Natural killer cell (primary cell): Measurements from ENCODE around the gene ALDH6A1. TPM values are rescaled to one million over a fixed set of nuclear protein-coding genes. Genes with fewer than 3 reads are reported as not detected.

Experiments
- ATAC-seq, 3 donors: fragments of 150-1000 bp in 2 of 3; fragments of 200-7000 bp in 1 of 3; cut with Tn5 transposase; 1 replicate in 1 of 3; 2 replicates in 2 of 3; pipeline ENCODE4 v1.10.0; 2021; ENCODE audit warnings: mild to moderate bottlenecking in 2 of 3, moderate library complexity in 2 of 3
- DNase-seq, 2 donors: peaks; one replicate each; pipeline versions ENCODE4 v3.0.0 to v3.0.0-alpha.2; 2013 to 2021; ENCODE audit warnings: mixed read lengths in 1 of 2
- H3K27ac ChIP-seq: one replicate; pipeline ENCODE4 v1.5.1; 2013; ENCODE audit warnings: mild to moderate bottlenecking, low read length
- H3K27me3 ChIP-seq: one replicate; pipeline ENCODE4 v1.6.1; 2013; ENCODE audit warnings: low read length; ENCODE audit not compliant: control insufficient read depth, insufficient read depth
- H3K36me3 ChIP-seq: one replicate; pipeline ENCODE4 v1.6.1; 2013; ENCODE audit warnings: low read length; ENCODE audit not compliant: control insufficient read depth, insufficient read depth
- H3K4me1 ChIP-seq: one replicate; pipeline ENCODE4 v1.6.1; 2013; ENCODE audit warnings: low read length; ENCODE audit not compliant: control insufficient read depth, insufficient read depth
- H3K4me3 ChIP-seq: one replicate; pipeline ENCODE4 v1.5.1; 2013; ENCODE audit warnings: low read length
- H3K9me3 ChIP-seq: one replicate; pipeline ENCODE4 v1.6.1; 2013; ENCODE audit warnings: low read length; ENCODE audit not compliant: control insufficient read depth, insufficient read depth
- H3K27ac Mint-ChIP-seq, 2 donors: one replicate each; pipeline ENCODE4 v1.8.0; 2022; ENCODE audit warnings: mild to moderate bottlenecking in 2 of 2, mixed read lengths in 2 of 2, moderate library complexity in 1 of 2
- H3K27me3 Mint-ChIP-seq, 2 donors: one replicate each; pipeline ENCODE4 v1.8.0; 2022; ENCODE audit warnings: low read depth in 2 of 2, mixed read lengths in 2 of 2
- H3K36me3 Mint-ChIP-seq: one replicate; pipeline ENCODE4 v1.8.0; 2022; ENCODE audit warnings: mixed read lengths
- H3K4me1 Mint-ChIP-seq, 2 donors: one replicate each; pipeline ENCODE4 v1.8.0; 2022; ENCODE audit warnings: mixed read lengths in 2 of 2
- H3K4me3 Mint-ChIP-seq: one replicate; pipeline ENCODE4 v1.8.0; 2022; ENCODE audit warnings: mild to moderate bottlenecking, moderate library complexity, mixed read lengths
- H3K9me3 Mint-ChIP-seq, 2 donors: one replicate each; pipeline ENCODE4 v1.8.0; 2022; ENCODE audit warnings: mixed read lengths in 2 of 2
- CTCF ChIP-seq: fragments of 200-600 bp; IDR thresholded peaks from one replicate; pipeline ENCODE4 v1.8.0; 2022; ENCODE audit warnings: antibody characterized with exemption
- WGBS: methylation state at CpG from one replicate; pipeline ENCODE4 v1.1.7; 2013; ENCODE audit warnings: missing lambda C conversion rate; ENCODE audit not compliant: insufficient coverage; 5-methylcytosine and 5-hydroxymethylcytosine counted together
- intact Hi-C: fragments of 100-400 bp; cut with micrococcal nuclease; formaldehyde crosslinking; loops from one replicate; pipeline ENCODE4 v1.14.2; 2022
- total RNA-seq, 4 donors: library from RNA; stranded (reverse); fragments of 120-200 nt in 1 of 4; gene quantifications; one replicate each; pipeline versions ENCODE4 v1.2.3 to v1.2.4, GENCODE V29; 2013 to 2022

ALDH6A1 gene
- total RNA-seq, 3 donors from 2014 or later (not counting 1 experiment from before 2014, with no cell fraction given) = 8.5 to 9.6 (median 9.5) TPM

GRCh38 chr14:74089251-74090020, 5.2 kb upstream of the ALDH6A1 start:
- peak in 1 of 2 donors; percentile 13 for DNase-seq
- WGBS = 94% methylated on average over 8 of the region's 8 CpGs

GRCh38 chr14:74085828-74086227, 1.6 kb upstream of the ALDH6A1 start:
- intact Hi-C loops = loop anchor here (2.0 to 5.0 kb wide), 3 partner anchors 67 to 949 kb away; partner anchors contain the start of genes BBOF1, ENTPD5, ISCA2 and NPC2
- H3K4me1 Mint-ChIP-seq = peaks cover 39 to 48% of the 10 kb centered on the region in 2 donors

More at GRCh38 chr14:74089251-74090020, 5.2 kb upstream of the ALDH6A1 start:
- no peak overlapping the region for H3K4me3 ChIP-seq
- no peaks in the 10 kb centered on the region for H3K36me3 Mint-ChIP-seq
- H3K36me3 ChIP-seq = peaks cover 7% of the 10 kb centered on the region
- H3K27me3 ChIP-seq = no peaks in the 10 kb centered on the region
- H3K9me3 ChIP-seq = peaks cover 4% of the 10 kb centered on the region
- intact Hi-C loops = loop anchor here (5.0 kb wide), 1 partner anchor 952 kb away; the partner anchor contains the start of gene PSEN1
- H3K27ac Mint-ChIP-seq = peak overlapping the region; percentile 37 to 57
- peaks cover 26% of the 10 kb centered on the region in 2 donors for H3K4me1 Mint-ChIP-seq
- H3K4me1 ChIP-seq = peaks cover 5% of the 10 kb centered on the region
- no peak overlapping the region for H3K4me3 Mint-ChIP-seq
- H3K27ac ChIP-seq = no peak overlapping the region
- TF ChIP-seq CTCF = no peak
- H3K27me3 Mint-ChIP-seq = no peaks in the 10 kb centered on the region
- peaks cover 0 to 5% of the 10 kb centered on the region in 2 donors for H3K9me3 Mint-ChIP-seq
- ATAC-seq = no peak

GRCh38 chr14:74085047-74085637, 889 bp upstream of the ALDH6A1 start:
- ATAC-seq = peak in 2 of 3 donors; percentile 0 to 5
- H3K4me3 Mint-ChIP-seq = peak overlapping the region; percentile 99
- H3K4me1 Mint-ChIP-seq = peaks cover 39 to 50% of the 10 kb centered on the region in 2 donors
- H3K36me3 ChIP-seq = no peaks in the 10 kb centered on the region
- H3K4me1 ChIP-seq = peaks cover 11% of the 10 kb centered on the region
- DNase-seq = peak in 1 of 2 donors; percentile 17
- no peak for TF ChIP-seq CTCF
- peak overlapping the region; percentile 92 to 96 for H3K27ac Mint-ChIP-seq
- peak overlapping the region; percentile 69 for H3K27ac ChIP-seq
- H3K9me3 ChIP-seq = peaks cover 4% of the 10 kb centered on the region
- no peaks in the 10 kb centered on the region for H3K36me3 Mint-ChIP-seq
- no peaks in the 10 kb centered on the region for H3K27me3 Mint-ChIP-seq
- peak overlapping the region; percentile 72 for H3K4me3 ChIP-seq
- intact Hi-C loops = loop anchor here (2.0 to 5.0 kb wide), 3 partner anchors 66 to 948 kb away; partner anchors contain the start of genes BBOF1, ENTPD5, ISCA2 and NPC2
- under 1% methylated on average over 24 of the region's 26 CpGs for WGBS
- no peaks in the 10 kb centered on the region for H3K27me3 ChIP-seq
- H3K9me3 Mint-ChIP-seq = peaks cover 0 to 5% of the 10 kb centered on the region in 2 donors

More at GRCh38 chr14:74085828-74086227, 1.6 kb upstream of the ALDH6A1 start:
- no peaks in the 10 kb centered on the region for H3K36me3 ChIP-seq
- H3K4me1 ChIP-seq = peaks cover 11% of the 10 kb centered on the region
- Mint-ChIP-seq H3K9me3 (peaks cover 0 to 5% of the 10 kb centered on the region in 2 donors), H3K27me3 (no peaks in the 10 kb centered on the region), H3K27ac (peak overlapping the region; percentile 92 to 96), H3K36me3 (no peaks in the 10 kb centered on the region), H3K4me3 (peak overlapping the region; percentile 99)
- no peaks in the 10 kb centered on the region for H3K27me3 ChIP-seq
- ATAC-seq = no peak
- peak in 1 of 2 donors; percentile 5 for DNase-seq
- TF ChIP-seq CTCF = no peak
- 88% methylated on average over 1 of the region's 1 CpG for WGBS
- no peak overlapping the region for H3K27ac ChIP-seq
- peaks cover 4% of the 10 kb centered on the region for H3K9me3 ChIP-seq
- H3K4me3 ChIP-seq = peak overlapping the region; percentile 72
